IPS-18c (cell line): Measurements from ENCODE around the gene IQGAP2.

Source experiments
- H3K4me3 ChIP-seq: 2 replicates; pipeline ENCODE4 v1.7.0; 2013; ENCODE audit warnings: low read depth, mild to moderate bottlenecking, low read length, moderate library complexity; ENCODE audit not compliant: insufficient read depth
- H3K9me3 ChIP-seq: one replicate; pipeline ENCODE4 v1.6.1; 2013; ENCODE audit warnings: mild to moderate bottlenecking, low read length, moderate library complexity; ENCODE audit not compliant: control insufficient read depth, insufficient read depth

IQGAP2 gene

GRCh38 chr5:76379316-76379715, 23.8 kb upstream of the IQGAP2 start:
- Histone ChIP-seq H3K9me3 (peaks cover 4% of the 10 kb centered on the region), H3K4me3 (no peak overlapping the region)

DNA sequence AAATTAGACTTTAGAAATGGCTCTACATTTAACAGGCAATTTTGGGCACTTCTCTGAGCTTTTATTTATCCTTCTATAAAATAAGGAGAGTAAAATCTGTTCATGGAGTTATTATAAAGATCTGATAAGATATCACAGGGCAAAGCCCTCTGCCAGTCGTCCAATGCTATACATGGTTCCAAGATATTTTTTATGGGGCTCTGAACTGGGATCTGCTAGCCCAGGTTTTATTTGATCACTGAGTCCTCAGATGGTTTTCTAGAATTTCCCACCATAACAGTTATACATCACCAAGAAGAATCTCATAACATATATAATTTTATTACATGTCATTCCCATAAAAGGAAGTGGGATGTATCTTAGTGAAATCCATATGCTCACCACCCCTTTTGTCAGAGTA, 23.2 kb upstream of the IQGAP2 start:
- H3K4me3 ChIP-seq, result no peak overlapping the region
- H3K9me3 ChIP-seq, result no peaks in the 10 kb centered on the region

DNA sequence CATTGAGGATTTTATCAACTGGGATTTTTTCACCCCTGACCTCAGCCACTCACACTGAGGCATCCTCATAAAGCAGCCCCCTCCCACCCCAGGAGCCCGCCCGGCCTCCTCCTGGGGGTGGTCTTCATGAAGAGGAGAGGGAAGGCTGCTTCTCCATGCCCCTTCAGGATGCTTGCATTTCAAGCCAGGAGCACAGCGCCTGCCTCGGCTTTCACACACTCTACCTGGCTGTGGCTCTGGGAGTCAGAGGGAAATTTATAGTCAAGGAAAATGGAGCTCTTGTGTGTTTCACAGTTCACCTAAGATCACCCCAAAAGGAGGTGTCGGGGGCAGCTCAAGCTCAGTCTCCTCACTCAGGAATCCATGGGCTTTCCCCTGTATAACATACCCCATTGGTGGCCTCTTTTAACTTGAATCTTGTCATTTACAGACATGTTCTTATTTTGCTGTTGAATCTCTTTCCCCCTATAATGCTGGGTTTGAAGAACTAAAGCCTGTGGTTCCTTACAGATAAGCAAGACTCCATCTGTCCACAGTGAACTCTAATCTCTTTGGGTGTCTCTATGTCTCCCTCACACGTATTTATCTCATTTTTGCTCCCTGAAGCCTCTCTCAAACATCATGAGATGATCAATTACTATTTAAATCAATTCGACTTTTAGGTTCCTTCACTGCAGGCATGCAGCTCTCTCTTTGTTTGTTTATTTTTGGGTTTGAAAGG, 22.6 kb upstream of the IQGAP2 start:
- no peak overlapping the region for H3K4me3 ChIP-seq
- H3K9me3 ChIP-seq, result no peaks in the 10 kb centered on the region

DNA sequence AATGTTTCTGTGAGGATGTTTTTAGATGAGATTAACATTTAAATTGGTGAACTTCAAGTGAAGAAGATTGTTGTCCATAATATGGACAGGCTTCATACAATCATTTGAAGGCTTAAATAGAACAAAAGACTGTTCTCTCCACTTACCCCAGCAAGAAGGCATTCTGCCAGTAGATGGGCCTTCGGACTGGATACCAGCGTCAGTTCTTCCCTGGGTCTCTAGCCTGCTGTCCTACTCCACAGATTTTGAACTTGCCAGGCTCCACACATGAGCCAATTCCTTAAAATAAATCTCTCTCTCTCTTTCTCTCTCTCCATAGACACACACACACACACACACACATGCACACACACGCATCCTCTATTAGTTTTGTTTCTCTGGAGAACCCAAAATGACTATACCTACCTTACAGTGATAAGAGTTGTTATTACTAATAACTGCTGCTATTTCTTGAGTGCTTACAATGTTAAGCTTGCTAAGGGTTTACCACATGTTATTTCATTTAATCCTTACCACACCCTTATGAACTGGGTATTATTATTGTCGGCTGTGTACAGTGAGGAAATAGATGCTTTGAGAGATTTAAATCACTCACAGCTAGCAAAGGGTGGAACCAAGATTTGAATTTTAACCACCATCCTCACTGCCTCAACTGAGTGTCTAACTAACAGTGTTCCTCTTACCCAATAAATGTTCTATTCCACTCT, 19.8 kb upstream of the IQGAP2 start:
- H3K4me3 ChIP-seq, result no peak overlapping the region
- no peaks in the 10 kb centered on the region for H3K9me3 ChIP-seq

GRCh38 chr5:76384189-76384588, 18.9 kb upstream of the IQGAP2 start:
- Histone ChIP-seq H3K9me3 (no peaks in the 10 kb centered on the region), H3K4me3 (no peak overlapping the region)

DNA sequence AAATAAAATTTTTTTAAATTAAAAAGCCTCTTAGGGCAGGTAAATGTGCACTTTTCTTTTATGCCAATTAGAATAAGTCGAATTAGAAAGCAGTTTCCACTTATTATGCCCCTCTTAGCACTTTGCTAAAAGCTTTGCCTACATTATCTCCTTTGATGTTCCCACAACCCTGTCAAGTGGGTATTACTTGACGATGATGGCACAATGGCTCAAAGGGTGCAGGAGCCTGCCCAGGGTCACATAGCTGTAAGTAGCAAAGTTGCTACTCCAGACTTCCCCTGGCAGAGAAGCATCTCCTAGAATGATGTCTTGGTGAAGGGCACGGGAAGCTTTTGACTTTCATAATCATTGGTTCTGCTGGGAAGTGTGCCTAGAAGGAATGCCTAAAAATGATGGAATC, 18.4 kb upstream of the IQGAP2 start:
- Histone ChIP-seq H3K4me3 (no peak overlapping the region), H3K9me3 (no peaks in the 10 kb centered on the region)

GRCh38 chr5:76385540-76385939, 17.5 kb upstream of the IQGAP2 start:
- H3K9me3 ChIP-seq, result no peaks in the 10 kb centered on the region
- no peak overlapping the region for H3K4me3 ChIP-seq

DNA sequence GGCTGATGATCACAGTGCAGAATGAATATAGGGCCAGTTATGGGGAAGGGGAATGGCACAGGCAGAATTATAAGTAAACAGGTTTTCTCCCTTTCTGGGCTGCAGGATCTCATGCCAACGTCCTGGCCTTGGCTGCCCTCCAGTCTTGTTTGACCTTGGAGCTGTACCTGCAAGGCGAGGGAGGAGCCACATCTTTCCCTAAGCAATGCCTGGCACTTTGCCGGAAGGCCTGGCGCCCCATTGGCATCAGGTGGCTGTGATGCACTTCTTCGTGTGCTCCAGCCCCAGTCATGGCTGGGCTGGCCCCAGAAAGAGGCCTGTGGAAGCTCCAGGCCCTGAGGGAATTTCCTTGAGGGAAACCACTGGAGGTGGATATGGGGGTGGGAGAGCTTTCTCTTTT, 16.7 kb upstream of the IQGAP2 start:
- Histone ChIP-seq H3K4me3 (no peak overlapping the region), H3K9me3 (no peaks in the 10 kb centered on the region)

GRCh38 chr5:76388236-76388635, 14.8 kb upstream of the IQGAP2 start:
- Histone ChIP-seq H3K4me3 (no peak overlapping the region), H3K9me3 (no peaks in the 10 kb centered on the region)

GRCh38 chr5:76388791-76389512, 14.1 kb upstream of the IQGAP2 start:
- H3K4me3 ChIP-seq, result no peak overlapping the region
- no peaks in the 10 kb centered on the region for H3K9me3 ChIP-seq

- no peaks in the 10 kb centered on the region for H3K9me3 ChIP-seq
- H3K4me3 ChIP-seq, result no peak overlapping the region
These were observed 13.5 kb upstream of the IQGAP2 start for GRCh38 chr5:76389513-76390154.

- Histone ChIP-seq H3K4me3 (no peak overlapping the region), H3K9me3 (no peaks in the 10 kb centered on the region)
These were observed 12.1 kb upstream of the IQGAP2 start for GRCh38 chr5:76391014-76391413.

- no peaks in the 10 kb centered on the region for H3K9me3 ChIP-seq
- no peak overlapping the region for H3K4me3 ChIP-seq
These were observed 9.9 kb upstream of the IQGAP2 start for GRCh38 chr5:76393035-76393680.

DNA sequence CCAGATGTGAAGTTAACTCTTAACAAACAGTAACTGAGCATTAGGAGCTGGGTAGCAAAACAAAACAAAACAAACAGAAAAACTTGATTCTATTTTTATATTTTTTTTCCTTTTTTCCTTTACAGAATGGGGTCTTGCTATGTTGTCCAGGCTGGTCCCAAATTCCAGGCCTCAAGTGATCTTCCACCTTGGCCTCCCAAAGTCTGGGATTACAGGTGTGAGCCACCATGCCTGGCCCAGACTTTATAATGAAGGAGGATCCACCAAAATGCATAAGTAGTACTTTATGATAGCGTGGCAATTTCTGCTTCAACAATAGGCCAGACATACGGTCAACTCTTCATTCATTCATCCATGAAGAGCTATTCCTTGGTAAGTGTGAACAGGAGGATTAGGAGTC, 5.9 kb upstream of the IQGAP2 start:
- H3K4me3 ChIP-seq, result no peak overlapping the region
- no peaks in the 10 kb centered on the region for H3K9me3 ChIP-seq

- H3K9me3 ChIP-seq, result no peaks in the 10 kb centered on the region
- H3K4me3 ChIP-seq, result no peak overlapping the region
These were observed 3.8 kb upstream of the IQGAP2 start for GRCh38 chr5:76399268-76399667.

DNA sequence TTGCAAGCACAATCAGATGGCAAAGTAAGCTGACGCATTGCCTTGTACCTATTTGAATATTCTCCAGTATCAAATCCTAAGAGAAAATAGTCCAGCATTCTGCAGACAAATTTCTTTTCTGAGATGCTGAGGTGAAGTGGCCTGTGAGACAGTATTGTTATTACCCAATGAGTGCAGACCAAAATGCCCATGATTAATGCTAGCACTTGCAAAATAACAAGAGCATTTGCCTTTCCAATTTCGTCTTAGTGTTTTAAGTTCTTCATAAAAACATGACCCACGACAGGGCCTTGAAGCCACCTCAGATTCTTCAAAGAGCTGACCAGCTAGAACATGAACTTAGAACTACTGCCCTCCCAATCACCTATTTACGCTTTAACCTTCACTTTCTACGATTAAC, 2.6 kb upstream of the IQGAP2 start:
- H3K4me3 ChIP-seq, result no peak overlapping the region
- H3K9me3 ChIP-seq, result no peaks in the 10 kb centered on the region

DNA sequence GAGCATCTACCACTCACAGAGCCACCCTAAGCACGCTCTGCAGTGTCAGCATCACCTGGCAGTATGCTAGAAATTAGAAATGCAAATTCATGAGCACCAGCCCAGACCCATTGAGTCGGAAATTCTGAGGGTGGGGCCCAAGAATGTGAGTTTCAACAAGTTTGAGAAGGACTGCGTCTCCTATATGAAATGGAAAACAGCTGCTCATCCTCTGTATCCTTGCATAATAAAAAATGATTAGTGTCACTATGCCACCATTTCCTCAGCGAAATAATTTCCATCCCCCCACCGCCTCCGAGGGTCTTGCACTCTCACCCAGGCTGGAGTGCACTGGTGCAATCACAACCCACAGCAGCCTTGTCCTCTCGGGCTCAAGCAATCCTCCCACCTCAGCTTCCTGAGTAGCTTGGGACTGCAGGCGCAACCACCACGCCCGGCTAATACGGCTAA, 1.3 kb upstream of the IQGAP2 start:
- peak overlapping the region; percentile 87; the same call in 1 of the 2 replicates for H3K4me3 ChIP-seq

More for the DNA sequence above, 1.3 kb upstream of the IQGAP2 start:
- no peaks in the 10 kb centered on the region for H3K9me3 ChIP-seq
